Neural progenitor cell (in vitro differentiated cells): ENCODE measurements around the gene EIF4G3.

Experiments used
- CTCF ChIP-seq: fragments of 200-600 bp; sonication (generic); IDR thresholded peaks from 2 replicates; pipeline ENCODE4 v1.5.1; 2017; ENCODE audit warnings: antibody characterized with exemption, mild to moderate bottlenecking
- EZH2 ChIP-seq: fragments of 200-600 bp; sonication (generic); IDR thresholded peaks from 2 replicates; pipeline ENCODE4 v1.6.1; 2017; ENCODE audit warnings: antibody characterized with exemption, mild to moderate bottlenecking, moderate library complexity
- EZH2phosphoT487 ChIP-seq: fragments of 200-600 bp; sonication (generic); IDR thresholded peaks from 2 replicates; pipeline ENCODE4 v1.6.1; 2017; ENCODE audit warnings: antibody characterized with exemption

- TF ChIP-seq CTCF = no peak
- no peak for TF ChIP-seq EZH2phosphoT487
- no peak for TF ChIP-seq EZH2
Measured at GRCh38 chr1:20787029-20787839, 389.5 kb downstream of the EIF4G3 start, which contains the start of gene HP1BP3.
